AML-193 (cell line): Measurements from ENCODE around the gene TSR1.

ENCODE experiments used
- DNase-seq, 2 experiments: peaks; one replicate each; lab custom pipeline; 2025; lab: John Stamatoyannopoulos, UW

The TSR1 gene

GRCh38 chr17:2282297-2282873, 53.9 kb downstream of the TSR1 start:
- DNase-seq, result peak; percentile 42 to 53

- no peak for DNase-seq
Observed at GRCh38 chr17:2279707-2280106, 56.5 kb downstream of the TSR1 start.

- DNase-seq, result no peak
Observed at GRCh38 chr17:2277429-2278170, 58.7 kb downstream of the TSR1 start.

GRCh38 chr17:2275722-2276121, 60.5 kb downstream of the TSR1 start:
- no peak for DNase-seq

- DNase-seq, result no peak
Observed at GRCh38 chr17:2274414-2274813, 61.8 kb downstream of the TSR1 start.
